Right forelimb (tissue), 1 donor: ENCODE results near the gene FAM168A.
A peak's percentile ranks its signal among the peaks of the same experiment; 100 is the strongest.

Experiments
- DNase-seq: peaks from one replicate; pipeline ENCODE4 v3.0.0-alpha.2; 2018

The FAM168A gene

DNA sequence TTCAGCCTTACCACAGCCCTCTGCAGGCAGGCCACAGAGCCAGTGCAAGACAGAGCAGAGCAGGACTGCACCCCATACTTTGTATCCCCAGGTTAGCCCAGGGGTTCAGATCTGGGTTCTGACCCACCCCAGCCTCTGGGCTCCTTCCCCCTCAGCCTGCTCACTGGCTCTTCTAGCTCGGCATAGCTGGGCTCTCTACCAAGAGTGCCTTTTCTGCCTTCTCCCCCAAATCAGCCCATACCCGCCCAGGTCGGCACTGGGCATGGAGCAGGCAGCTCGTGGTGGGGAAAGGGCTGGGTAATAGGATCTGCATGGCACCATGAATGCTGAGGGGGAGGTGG is 213.4 kb downstream of the FAM168A start:
- DNase-seq: no peak

DNA sequence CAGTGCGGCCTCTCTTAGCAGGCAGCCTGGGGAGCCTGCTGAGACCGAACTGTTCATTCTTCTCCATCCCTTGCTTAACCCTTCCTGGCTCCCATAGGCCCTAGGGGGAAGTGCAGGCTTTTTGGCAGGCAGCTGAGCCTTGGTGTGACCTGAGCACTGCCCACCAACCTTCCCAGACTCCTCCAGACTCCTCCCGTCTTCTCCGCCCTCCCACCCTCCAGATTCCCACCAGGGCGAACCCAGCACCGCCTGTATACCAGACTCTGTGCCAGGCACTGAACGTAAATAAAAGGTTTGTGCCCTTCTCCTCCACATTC is 213.8 kb downstream of the FAM168A start:
- no peak for DNase-seq

DNA sequence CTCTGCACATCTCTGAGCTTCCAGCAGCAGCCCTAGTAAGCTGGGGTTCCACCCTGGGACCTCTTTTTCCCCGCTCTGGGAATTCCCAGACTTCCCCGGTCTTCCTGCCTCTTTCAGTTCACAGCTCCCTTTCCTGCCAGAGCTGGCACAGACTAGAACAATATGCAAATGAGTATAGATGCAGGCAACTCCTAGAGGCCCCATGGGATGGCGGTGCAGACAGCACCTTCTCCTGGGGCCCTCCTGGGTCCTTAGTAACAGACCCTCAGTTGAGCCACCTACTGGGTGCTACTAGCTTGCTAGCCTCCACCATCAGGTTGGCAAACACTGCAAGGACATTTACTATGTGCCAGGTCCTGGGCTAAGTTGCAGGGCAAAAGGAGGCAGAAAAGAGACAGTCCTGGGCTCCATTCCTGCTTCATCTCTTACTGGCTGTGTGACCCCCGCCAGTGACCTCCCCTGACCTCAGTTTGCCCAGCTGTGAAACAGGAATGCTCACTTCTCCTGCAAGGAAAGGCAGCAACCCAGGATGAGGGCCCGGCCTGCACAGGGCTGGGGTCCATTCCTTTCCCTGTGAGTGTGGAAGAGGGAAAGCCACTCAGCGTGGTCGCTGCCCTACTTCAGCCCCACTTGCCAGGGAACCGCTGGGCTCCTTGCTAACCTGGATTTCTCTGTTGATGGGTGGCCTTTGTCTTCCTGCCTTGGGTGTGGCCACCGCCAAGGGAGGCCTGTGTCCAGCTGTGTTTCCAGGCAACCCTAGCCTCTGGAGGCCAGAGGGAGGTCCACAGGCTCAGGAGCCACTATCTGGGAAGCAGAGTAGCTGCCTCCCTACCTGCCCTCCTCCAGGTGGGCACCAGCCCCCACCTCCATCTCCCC is 214.4 kb downstream of the FAM168A start:
- no peak for DNase-seq

DNA sequence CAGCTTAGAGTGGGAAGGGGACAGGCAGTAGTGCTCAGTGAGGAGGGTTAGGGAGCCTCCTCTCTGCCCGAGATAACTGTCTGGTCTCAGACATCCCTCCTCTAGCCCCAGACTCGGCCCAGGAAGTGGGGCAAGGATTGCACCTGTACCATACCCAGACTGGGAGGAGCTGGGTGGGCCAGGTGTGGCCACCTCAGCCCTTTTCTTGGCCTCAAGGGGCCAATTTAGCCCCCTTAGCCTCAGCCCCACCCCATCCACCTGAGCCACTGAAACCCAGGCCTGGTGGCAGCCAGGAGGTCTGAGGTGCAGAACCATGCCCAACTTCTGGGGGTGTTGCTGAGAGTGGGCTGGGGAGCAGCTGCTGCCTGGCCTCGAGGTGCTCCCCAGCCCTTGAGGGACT is 215.2 kb downstream of the FAM168A start:
- no peak for DNase-seq

DNA sequence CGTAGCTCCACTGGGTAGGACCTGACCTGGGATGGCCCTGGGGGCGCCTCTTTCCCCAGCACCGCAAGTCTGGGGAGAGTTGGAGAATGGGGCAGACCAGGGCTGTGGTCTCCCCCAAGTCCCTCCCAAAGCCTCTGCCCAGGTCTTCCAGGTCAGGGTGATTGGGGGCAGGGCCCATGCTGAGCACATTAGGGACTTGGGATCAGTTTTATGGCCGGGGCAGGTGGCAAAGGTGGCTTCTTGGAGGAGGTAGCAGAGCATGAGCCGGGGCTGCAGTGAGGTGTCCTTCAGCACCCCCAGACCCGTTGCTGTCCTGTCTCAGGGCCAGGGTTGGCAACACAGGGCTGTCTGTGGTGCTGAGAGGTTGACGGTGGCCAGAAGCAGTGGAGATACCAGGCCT is 215.7 kb downstream of the FAM168A start:
- DNase-seq: no peak

DNA sequence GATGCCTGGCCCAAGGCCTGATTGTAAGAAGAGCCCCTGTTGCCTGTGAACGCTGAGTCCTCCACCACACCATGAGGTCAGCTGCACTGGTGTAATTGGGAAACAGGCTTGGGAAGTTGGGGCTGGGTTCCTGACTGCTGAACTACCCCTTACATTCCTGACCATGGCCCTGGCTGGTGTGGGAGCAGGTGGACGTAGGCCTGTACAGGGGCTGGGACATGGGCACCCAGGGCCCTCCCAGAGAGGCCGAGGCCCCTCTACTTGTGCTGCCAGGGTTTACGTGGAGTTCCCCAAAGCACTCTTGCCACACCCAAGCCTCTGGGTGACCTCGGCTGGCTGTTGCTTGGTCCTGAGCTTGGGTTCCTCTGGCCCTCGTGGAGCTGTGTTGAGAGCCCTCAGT is 216.3 kb downstream of the FAM168A start:
- DNase-seq: no peak

DNA sequence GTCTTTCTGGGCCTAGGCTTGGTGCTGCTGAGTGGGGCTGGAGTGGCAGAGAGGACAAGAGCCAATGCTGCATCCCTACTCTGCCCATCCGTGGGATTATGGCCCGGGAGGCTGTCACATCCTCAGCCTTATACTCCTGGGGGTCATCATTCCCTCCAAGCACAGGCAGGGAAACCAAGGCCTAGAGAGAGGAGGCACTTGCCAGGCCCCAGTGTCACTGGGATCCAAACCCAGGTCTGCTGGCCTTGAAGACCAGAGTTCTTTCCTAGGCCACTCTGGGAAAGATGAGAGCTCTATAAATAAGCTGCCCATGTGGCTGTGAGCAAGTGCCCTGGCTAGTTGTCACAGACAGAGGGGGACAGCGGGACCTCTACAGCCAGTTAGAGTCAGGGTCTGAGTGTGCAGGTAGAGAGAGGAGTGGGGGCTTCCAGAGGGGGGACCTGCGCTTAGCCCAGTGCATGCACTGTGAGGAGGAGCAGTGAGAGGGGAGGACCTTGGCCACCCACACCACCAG is 217.0 kb downstream of the FAM168A start:
- no peak for DNase-seq

DNA sequence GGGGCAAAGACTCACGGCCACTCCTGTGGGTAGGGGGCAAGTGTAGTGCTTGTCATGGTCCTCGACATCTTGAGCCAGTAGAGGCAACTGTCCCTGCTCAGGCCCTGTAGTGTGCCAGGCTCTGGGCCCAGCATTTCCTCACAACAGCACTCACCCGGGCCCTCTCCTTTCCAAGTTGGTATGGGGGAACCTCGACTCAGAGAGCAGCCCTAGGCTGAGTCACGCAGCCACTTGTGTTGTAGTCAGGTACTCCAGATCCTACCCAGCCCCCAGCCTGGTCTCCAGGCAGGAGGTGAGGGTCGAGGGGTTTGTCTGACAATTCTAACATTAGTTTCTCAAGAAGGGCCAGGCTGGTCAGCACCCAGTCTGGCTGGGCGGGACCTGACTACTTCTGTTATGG is 217.6 kb downstream of the FAM168A start:
- DNase-seq: no peak

DNA sequence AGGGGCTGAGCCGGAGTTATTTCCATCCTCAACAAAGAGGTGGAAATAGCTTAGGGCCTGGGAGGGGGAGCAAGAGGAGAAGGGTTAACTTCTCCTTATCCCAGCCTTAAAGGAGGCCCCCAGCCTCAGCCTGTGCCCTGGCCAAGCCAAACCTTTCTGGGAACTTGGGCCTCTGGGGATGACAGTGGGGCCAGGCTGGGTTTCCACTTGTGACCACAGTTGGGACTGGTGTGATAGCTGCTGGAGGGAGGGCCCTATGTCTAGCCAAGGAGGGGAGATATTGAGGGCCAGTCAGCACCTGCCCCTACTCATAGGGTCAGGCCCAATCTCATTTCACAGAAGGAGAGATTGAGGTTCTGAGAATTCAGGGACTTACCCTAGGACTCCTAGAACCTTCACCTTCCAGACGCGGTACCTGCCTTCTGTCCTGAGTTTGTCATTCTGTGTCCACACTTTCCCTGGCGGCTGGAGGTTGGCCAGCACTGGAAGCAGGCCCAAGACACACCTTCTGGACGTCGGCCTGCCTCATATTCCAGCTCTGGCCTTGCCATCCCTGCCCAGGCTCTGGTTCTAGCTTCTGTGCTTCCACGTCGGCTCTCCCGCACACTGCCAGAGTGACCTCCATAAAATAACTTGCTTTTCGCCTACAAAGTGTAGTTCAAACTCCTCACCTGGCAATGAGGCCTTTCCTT is 218.6 kb downstream of the FAM168A start:
- no peak for DNase-seq

DNA sequence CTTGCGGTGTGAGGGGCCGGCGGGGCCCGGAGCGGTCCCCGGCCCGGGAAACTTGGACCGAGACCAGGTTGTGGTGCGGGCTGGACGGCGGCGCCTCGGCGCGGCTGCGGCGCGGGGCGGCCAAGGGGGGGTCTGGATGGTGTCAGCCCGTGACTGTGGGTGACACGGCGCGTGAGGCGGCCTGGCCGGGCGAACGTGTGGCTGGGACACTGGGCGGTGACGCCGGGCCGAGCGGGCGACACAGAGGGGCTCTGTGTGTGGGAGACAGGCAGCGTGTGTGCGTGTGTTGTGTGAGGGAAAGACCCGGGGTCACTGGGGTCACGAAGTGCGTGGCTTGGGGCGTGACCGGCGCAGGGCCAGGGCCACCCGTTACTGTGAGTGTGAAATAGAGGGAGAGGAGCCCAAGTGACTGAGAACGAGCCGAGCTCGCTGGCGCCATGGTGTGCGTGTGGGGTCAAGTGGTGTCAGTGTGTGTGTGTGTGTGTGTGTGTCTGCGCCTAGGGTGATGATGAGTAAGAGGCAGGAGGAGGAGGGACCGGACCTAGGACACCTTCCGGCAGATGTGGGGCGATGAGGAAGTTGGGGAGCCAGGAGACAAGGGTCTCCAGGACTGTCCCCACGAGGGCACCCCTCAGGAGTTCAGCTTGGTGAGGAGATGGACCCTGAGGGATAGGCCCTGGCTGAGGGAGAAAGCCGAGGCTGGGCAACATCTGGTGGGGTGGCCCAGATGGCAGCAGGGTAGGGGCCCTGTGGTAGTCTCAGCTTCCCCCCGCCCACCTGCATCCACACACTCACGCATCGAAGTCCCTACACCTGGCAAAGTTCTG is 220.9 kb downstream of the FAM168A start:
- DNase-seq: no peak

DNA sequence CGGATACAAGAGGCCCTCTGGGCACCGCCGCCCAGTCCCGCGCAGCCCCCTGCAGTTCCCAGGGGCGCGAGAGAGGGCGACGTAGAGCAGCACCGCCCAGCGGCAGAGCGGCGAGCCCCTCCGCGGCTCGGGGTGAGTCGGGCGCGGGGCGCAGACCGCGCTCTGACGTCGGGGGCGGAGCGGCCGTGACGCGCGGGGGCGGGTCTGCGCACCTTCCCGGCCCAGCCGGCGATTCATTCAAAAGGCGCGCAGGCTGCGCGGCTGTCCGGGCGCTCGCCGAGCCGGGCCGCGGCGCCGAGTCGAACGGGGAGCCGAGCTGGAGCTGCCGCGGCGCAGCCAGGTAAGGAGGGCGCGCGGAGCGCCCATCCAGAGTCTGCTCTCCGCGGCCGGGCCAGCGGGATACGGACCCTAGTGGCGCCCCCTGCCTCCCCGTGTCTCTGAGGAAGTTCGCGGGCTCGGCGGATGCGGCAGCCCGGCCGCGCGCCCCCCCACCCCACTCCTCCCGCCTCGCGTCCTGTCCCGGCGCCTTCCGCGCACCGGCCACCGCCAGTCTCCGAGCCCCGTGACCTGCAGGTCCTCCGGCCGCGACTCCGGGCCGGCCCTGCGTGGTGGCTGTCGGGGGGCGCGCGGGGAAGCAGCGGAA is 221.6 kb downstream of the FAM168A start, which contains the start of gene RELT:
Gene RELT, plus strand, starts transcription at position 240 of the 643 bp plus-strand sequence. CDS start 12,738 bp downstream, outside the sequence.
- peak; percentile 94 for DNase-seq

DNA sequence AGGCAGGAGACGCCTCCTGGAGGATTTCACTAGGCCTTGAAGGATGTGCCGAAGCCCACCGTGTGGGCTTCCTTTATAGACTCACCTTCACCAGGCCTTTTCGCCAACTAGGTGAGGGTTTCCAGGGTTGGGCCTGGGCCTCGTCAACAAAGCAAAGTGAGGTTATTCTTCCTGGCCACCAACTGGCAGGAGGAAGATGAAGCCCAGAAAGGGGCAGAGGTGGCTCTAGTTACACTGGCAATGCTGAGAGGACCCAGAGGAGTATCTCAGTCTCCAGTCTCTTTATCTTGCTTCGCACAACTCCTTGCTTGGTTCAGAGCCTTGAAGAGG is 222.1 kb downstream of the FAM168A start:
- DNase-seq: no peak

DNA sequence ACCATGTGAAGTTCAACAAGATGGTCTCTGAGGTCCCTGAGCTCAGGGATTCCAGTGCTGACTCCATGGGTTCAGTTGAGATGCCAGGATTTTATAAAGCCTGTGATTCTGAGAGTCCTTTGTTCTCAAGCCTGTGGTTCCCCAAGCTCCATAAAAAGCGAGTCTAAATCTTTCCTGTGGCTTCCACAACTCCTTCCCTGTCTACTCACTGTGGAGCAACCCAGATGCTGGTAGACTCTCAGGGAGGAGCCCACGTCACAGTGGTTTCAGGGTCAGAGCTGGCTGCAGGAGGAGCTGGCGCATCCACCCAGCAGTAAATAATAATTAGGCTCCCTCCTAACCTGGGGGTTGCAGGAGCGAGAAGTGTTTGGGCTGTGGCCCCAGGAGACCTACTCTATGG is 223.8 kb downstream of the FAM168A start:
- DNase-seq: no peak

DNA sequence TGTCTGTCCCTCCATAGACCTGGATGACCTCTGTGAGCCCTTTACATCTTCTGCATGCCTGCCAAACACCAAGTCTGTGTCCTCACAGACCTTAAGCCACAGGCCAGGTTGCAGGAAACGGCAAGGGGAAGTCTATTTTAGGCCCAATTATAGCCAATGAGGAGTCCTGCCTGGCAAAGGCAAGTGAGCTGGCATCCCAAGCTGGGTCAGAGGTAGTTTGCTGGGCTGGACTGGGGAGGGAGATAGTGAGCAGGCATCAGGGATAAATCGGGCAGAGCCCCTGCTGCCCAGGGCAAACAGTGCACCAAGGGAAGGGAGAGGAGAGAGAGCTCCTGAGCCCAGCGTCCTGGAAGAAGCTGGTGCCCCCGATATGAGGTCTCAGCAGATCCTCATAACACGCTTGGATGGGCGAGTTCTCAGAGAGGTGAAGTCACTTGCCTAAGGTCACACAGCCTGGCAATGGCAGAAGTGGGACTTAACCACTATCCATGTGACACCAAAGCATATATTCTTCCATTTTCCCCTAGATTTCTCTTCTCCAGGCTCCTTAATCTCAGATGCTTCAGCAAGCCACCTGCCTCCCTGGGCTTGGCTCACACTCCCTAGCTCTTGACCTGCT is 225.4 kb downstream of the FAM168A start:
- DNase-seq: no peak

DNA sequence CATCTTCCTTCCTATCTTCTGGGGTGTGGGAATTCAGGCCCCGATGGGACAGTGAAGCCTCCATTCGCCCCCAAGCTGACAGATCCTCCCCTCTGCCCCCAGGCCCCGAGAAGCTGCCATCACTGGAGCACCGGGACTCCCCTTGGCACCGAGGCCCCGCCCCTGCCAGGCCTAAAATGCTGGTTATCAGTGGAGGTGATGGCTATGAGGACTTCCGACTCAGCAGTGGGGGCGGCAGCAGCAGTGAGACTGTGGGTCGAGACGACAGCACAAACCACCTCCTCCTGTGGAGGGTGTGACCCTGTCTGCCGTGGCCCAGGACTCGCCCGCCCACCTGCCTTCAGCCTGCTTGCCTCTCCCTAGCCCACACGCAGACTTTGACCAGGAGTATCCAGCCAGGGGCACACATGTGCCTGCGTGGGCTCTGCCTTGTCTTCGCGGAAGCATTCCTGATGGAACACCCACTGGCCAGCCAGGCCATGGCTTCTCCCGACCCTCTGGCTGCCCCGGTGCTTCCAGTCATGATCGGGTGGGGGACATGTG is 230.4 kb downstream of the FAM168A start:
- DNase-seq: no peak

DNA sequence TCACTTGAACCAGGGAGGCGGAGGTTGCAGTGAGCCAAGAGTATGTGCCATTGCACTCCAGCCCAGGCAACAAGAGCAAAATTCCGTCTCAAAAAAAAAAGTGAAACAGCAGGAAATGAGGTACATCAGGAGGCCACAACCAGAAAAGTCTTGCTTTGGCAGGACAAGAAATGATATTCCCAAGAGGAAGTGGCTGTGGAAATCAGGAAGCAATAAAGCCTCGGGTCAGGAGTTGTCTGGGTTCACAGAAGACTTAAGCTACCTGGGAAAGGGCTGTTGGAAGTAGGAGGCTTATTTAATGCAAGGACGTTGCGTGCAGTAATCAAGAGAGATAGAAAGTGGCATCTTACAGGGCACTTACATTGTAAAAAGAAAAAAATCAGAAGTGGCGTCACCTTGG is 231.0 kb downstream of the FAM168A start:
- DNase-seq: no peak

DNA sequence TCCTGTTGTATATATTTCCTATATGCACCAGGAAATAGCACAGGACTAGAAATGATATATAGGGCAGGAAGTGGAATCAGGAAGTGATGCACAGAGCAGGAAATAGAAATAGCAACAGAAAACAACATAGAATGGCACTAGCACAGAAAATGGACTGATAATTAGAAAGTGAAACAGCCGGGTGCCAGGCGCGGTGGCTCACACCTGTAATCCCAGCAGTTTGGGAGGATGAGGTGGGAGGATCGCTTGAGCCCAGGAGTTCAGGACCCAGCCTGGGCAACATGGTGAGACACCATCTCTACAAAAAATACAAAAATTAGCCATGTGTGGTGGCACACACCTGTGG is 231.7 kb downstream of the FAM168A start:
- no peak for DNase-seq

DNA sequence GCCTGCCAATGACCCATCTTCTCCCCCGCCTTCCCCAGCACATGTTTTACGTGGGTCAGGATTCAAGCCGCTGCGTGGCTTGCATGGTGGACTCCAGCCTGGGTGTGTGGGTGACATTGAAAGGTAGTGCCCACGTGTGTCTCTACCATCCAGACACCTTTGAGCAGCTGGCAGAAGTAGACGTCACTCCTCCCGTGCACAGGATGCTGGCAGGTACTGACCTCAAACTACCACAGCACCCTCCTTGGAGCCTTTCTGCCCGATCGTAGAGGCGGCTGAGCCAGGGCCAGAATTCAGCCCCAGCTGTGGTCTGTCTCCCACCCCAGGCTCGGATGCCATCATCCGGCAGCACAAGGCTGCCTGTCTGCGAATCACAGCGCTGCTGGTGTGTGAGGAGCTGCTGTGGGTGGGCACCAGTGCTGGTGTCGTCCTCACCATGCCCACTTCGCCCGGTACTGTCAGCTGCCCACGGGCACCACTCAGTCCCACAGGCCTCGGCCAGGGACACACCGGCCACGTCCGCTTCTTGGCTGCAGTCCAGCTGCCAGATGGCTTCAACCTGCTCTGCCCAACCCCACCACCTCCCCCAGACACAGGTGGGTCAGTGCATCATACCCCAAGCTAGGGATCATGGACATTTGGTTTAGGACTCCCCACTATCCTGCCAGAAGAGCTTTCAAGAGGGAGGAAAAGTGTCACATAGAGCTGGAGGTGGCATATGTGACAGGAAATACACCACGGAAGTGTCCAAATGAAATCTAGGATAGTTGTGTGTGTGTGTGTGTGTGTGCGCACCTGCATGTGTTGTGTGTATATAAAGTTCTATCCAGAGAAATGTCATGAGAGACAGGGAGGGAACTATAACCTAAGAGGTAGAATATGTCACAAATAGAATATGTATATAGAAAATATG is 232.3 kb downstream of the FAM168A start:
- no peak for DNase-seq

DNA sequence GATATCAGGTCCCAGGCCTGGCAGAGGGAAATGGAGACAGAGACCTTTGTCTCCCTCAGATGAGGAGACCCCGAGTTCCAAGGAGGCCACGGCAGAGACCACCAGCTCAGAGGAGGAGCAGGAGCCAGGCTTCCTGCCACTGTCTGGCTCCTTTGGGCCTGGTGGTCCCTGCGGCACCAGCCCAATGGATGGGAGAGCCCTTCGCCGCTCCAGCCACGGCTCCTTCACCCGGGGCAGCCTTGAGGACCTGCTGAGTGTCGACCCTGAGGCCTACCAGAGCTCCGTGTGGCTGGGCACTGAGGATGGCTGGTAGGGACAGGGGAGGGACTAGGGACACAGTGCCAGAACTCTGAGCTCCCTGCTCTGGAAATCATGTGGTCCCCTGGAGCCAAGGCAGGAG is 234.8 kb downstream of the FAM168A start:
- DNase-seq: no peak

DNA sequence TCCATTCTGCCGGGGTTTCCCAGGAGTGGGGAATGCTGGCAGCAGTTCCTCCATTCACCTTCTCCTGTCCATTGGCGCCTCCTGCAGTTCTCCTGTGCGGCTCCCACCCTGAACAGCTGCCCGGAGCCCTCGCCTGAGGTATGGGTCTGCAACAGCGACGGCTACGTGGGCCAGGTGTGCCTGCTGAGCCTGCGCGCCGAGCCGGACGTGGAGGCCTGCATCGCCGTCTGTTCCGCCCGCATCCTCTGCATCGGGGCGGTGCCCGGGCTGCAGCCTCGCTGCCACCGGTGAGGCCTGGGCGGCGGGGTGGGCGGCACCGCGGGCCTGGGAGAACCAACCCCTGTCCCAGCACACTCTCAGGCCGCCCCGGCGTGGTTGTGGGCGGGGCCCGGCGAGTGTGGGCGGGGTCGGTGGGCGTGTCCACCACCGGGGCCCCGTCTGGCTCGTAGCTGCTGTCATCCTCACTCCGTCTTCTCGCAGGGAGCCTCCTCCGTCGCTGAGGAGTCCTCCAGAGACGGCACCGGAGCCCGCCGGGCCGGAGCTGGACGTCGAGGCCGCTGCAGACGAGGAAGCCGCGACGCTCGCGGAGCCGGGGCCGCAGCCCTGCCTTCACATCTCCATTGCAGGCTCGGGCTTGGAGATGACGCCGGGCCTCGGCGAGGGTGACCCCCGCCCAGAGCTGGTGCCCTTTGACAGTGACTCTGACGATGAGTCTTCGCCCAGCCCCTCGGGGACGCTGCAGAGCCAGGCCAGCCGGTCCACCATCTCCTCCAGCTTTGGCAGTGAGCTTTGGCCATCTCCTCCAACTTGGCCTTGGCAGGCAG is 235.7 kb downstream of the FAM168A start:
- DNase-seq: no peak
